Measurements from ENCODE around the gene CDH23.

CDH23 gene

GRCh38 chr10:71722849-71723248 is 326.1 kb downstream of the CDH23 start:
- in situ Hi-C loops (cut with HindIII; ENCODE audit: low sequenced_read_pairs), result loop anchor here (25.0 kb wide), 1 partner anchor 336 kb away; the partner anchor contains the start of gene CDH23

GRCh38 chr10:71723311-71723710 is 326.6 kb downstream of the CDH23 start:
- in situ Hi-C loops (cut with HindIII; ENCODE audit: low sequenced_read_pairs), result loop anchor here (25.0 kb wide), 1 partner anchor 336 kb away; the partner anchor contains the start of gene CDH23

GRCh38 chr10:71724539-71724938 is 327.8 kb downstream of the CDH23 start:
- in situ Hi-C loops (cut with HindIII; ENCODE audit: low sequenced_read_pairs), result loop anchor here (25.0 kb wide), 1 partner anchor 337 kb away; the partner anchor contains the start of gene CDH23

- in situ Hi-C loops (cut with HindIII; ENCODE audit: low sequenced_read_pairs), result no loop called here
Measured at GRCh38 chr10:71725249-71725648, 328.5 kb downstream of the CDH23 start.

GRCh38 chr10:71725998-71726579 is 329.4 kb downstream of the CDH23 start:
- in situ Hi-C loops (cut with HindIII; ENCODE audit: low sequenced_read_pairs), result no loop called here

- in situ Hi-C loops (cut with HindIII; ENCODE audit: low sequenced_read_pairs), result no loop called here
Measured at GRCh38 chr10:71726580-71727104, 329.9 kb downstream of the CDH23 start.

- in situ Hi-C loops (cut with HindIII; ENCODE audit: low sequenced_read_pairs), result no loop called here
Measured at GRCh38 chr10:71727105-71727737, 330.5 kb downstream of the CDH23 start.

- in situ Hi-C loops (cut with HindIII; ENCODE audit: low sequenced_read_pairs), result no loop called here
Measured at GRCh38 chr10:71727738-71728737, 331.3 kb downstream of the CDH23 start.

GRCh38 chr10:71729161-71729636 is 332.5 kb downstream of the CDH23 start:
- in situ Hi-C loops (cut with HindIII; ENCODE audit: low sequenced_read_pairs), result no loop called here

GRCh38 chr10:71731791-71732190 is 335.1 kb downstream of the CDH23 start:
- in situ Hi-C loops (cut with HindIII; ENCODE audit: low sequenced_read_pairs), result no loop called here

- in situ Hi-C loops (cut with HindIII; ENCODE audit: low sequenced_read_pairs), result no loop called here
Measured at GRCh38 chr10:71734797-71735196, 338.1 kb downstream of the CDH23 start.

- in situ Hi-C loops (cut with HindIII; ENCODE audit: low sequenced_read_pairs), result no loop called here
Measured at GRCh38 chr10:71735709-71736569, 339.2 kb downstream of the CDH23 start.

- in situ Hi-C loops (cut with HindIII; ENCODE audit: low sequenced_read_pairs), result no loop called here
Measured at GRCh38 chr10:71736570-71736952, 339.8 kb downstream of the CDH23 start.

GRCh38 chr10:71737001-71737833 is 340.5 kb downstream of the CDH23 start:
- in situ Hi-C loops (cut with HindIII; ENCODE audit: low sequenced_read_pairs), result no loop called here

GRCh38 chr10:71737834-71738197 is 341.1 kb downstream of the CDH23 start:
- in situ Hi-C loops (cut with HindIII; ENCODE audit: low sequenced_read_pairs), result no loop called here

- in situ Hi-C loops (cut with HindIII; ENCODE audit: low sequenced_read_pairs), result no loop called here
Measured at GRCh38 chr10:71739358-71739900, 342.7 kb downstream of the CDH23 start.

GRCh38 chr10:71740069-71740653 is 343.4 kb downstream of the CDH23 start:
- in situ Hi-C loops (cut with HindIII; ENCODE audit: low sequenced_read_pairs), result no loop called here

GRCh38 chr10:71741029-71741428 is 344.3 kb downstream of the CDH23 start:
- in situ Hi-C loops (cut with HindIII; ENCODE audit: low sequenced_read_pairs), result no loop called here

GRCh38 chr10:71741671-71742070 is 345.0 kb downstream of the CDH23 start:
- in situ Hi-C loops (cut with HindIII; ENCODE audit: low sequenced_read_pairs), result no loop called here
